Endodermal cell (in vitro differentiated cells): ENCODE measurements around the gene C2CD5. TPM values are rescaled to one million over a fixed set of nuclear protein-coding genes. Genes with fewer than 3 reads are reported as not detected.

Experiments used
- DNase-seq: peaks from one replicate; pipeline ENCODE4 v3.0.0-alpha.2; 2017
- H3K27ac ChIP-seq: 2 replicates; pipeline ENCODE4 v1.5.1; 2013; ENCODE audit warnings: mild to moderate bottlenecking, low read depth, low read length, moderate library complexity
- H3K27me3 ChIP-seq: 2 replicates; pipeline ENCODE4 v1.6.1; 2013; ENCODE audit warnings: mild to moderate bottlenecking, low read length, moderate library complexity; ENCODE audit not compliant: insufficient read depth, control insufficient read depth, poor library complexity, severe bottlenecking
- H3K36me3 ChIP-seq: 2 replicates; pipeline ENCODE4 v1.7.0; 2013; ENCODE audit warnings: mild to moderate bottlenecking, low read length, moderate library complexity; ENCODE audit not compliant: control insufficient read depth, insufficient read depth
- H3K4me1 ChIP-seq: one replicate; pipeline ENCODE4 v1.7.0; 2013; ENCODE audit warnings: low read length; ENCODE audit not compliant: control insufficient read depth, insufficient read depth
- H3K4me3 ChIP-seq: 2 replicates; pipeline ENCODE4 v1.5.1; 2013; ENCODE audit warnings: mild to moderate bottlenecking, low read length, moderate library complexity
- H3K9ac ChIP-seq: 2 replicates; pipeline ENCODE4 v1.6.1; 2013; ENCODE audit warnings: mild to moderate bottlenecking, low read length, moderate library complexity; ENCODE audit not compliant: poor library complexity, severe bottlenecking; ENCODE audit errors: extremely low read depth
- H3K9me3 ChIP-seq: 2 replicates; pipeline ENCODE4 v1.6.1; 2013; ENCODE audit warnings: mild to moderate bottlenecking, low read length, moderate library complexity; ENCODE audit not compliant: control insufficient read depth
- H3K27ac Mint-ChIP-seq: 2 replicates; pipeline ENCODE4 v1.8.0; 2020; ENCODE audit warnings: mixed read lengths
- H3K27me3 Mint-ChIP-seq: 2 replicates; pipeline ENCODE4 v1.8.0; 2021; ENCODE audit warnings: mild to moderate bottlenecking, mixed read lengths; ENCODE audit not compliant: insufficient read depth
- H3K36me3 Mint-ChIP-seq: 2 replicates; pipeline ENCODE4 v1.8.0; 2020; ENCODE audit warnings: low read depth, mixed read lengths
- H3K4me1 Mint-ChIP-seq: 2 replicates; pipeline ENCODE4 v1.8.0; 2020; ENCODE audit warnings: mixed read lengths
- H3K4me3 Mint-ChIP-seq: 2 replicates; pipeline ENCODE4 v1.8.0; 2020; ENCODE audit warnings: mild to moderate bottlenecking, moderate library complexity, mixed read lengths
- H3K9me3 Mint-ChIP-seq: 2 replicates; pipeline ENCODE4 v1.8.0; 2020; ENCODE audit warnings: mild to moderate bottlenecking, mixed read lengths
- CTCF ChIP-seq: fragments of 200-600 bp; sonication (generic); conservative IDR thresholded peaks from 2 replicates; pipeline ENCODE4 v1.5.0; 2021; ENCODE audit warnings: antibody characterized with exemption, mild to moderate bottlenecking
- WGBS, 2 experiments: methylation state at CpG; one replicate each; pipeline versions ENCODE4 v1.1.5 to v1.1.7; 2013; ENCODE audit warnings: missing lambda C conversion rate in 2 of 2, mixed read lengths in 1 of 2; ENCODE audit not compliant: insufficient coverage in 1 of 2, insufficient read length in 1 of 2; 5-methylcytosine and 5-hydroxymethylcytosine counted together
- total RNA-seq, 2 donors: library from RNA; stranded (reverse); fragmentation: NEBNext Ultra II Directional in 1 of 2; extraction: Animal tissue kit (Norgen Biotek cat#: 25700) in 1 of 2; gene quantifications; 2 replicates in 1 of 2; 3 replicates in 1 of 2; pipeline ENCODE4 v1.2.1, GENCODE V29; 2021

Gene C2CD5
- total RNA-seq, 2 donors from 2014 or later: 29.2 to 59.8 TPM

- no peak for DNase-seq
- Histone ChIP-seq H3K27ac (no peak overlapping the region), H3K27me3 (no peaks in the 10 kb centered on the region), H3K9me3 (no peaks in the 10 kb centered on the region), H3K4me1 (no peaks in the 10 kb centered on the region), H3K4me3 (no peak overlapping the region), H3K9ac (no peak overlapping the region), H3K36me3 (no peaks in the 10 kb centered on the region)
- H3K9me3 Mint-ChIP-seq: peaks cover 14% of the 10 kb centered on the region
- no peak overlapping the region for H3K27ac Mint-ChIP-seq
- no peaks in the 10 kb centered on the region for H3K27me3 Mint-ChIP-seq
- 87 to 100% methylated on average over 2 of the region's 3 CpGs for WGBS, 2 experiments
- no peak overlapping the region for H3K4me3 Mint-ChIP-seq
- no peaks in the 10 kb centered on the region for H3K36me3 Mint-ChIP-seq
- no peaks in the 10 kb centered on the region for H3K4me1 Mint-ChIP-seq
- TF ChIP-seq CTCF: no peak
These were observed 34.0 kb upstream of the C2CD5 start for GRCh38 chr12:22578328-22578727.

GRCh38 chr12:22577667-22578066, 33.3 kb upstream of the C2CD5 start:
- WGBS, 2 experiments: no CpG with 5 or more reads among the region's 1 CpG
- no peak for DNase-seq
- no peaks in the 10 kb centered on the region for H3K27me3 Mint-ChIP-seq

GRCh38 chr12:22576473-22576872, 32.1 kb upstream of the C2CD5 start:
- DNase-seq: no peak
- Mint-ChIP-seq H3K4me1 (no peaks in the 10 kb centered on the region), H3K27me3 (no peaks in the 10 kb centered on the region), H3K36me3 (no peaks in the 10 kb centered on the region), H3K27ac (no peak overlapping the region), H3K4me3 (no peak overlapping the region), H3K9me3 (peaks cover 14% of the 10 kb centered on the region)
- Histone ChIP-seq H3K27ac (no peak overlapping the region), H3K9me3 (no peaks in the 10 kb centered on the region), H3K9ac (no peak overlapping the region), H3K36me3 (no peaks in the 10 kb centered on the region), H3K27me3 (no peaks in the 10 kb centered on the region), H3K4me3 (no peak overlapping the region), H3K4me1 (no peaks in the 10 kb centered on the region)
- WGBS, 2 experiments: 91% methylated on average over 2 of the region's 2 CpGs; no CpG with 5 or more reads in 1 of the 2 experiments
- TF ChIP-seq CTCF: no peak

More at GRCh38 chr12:22577667-22578066, 33.3 kb upstream of the C2CD5 start:
- no peaks in the 10 kb centered on the region for H3K4me1 ChIP-seq
- no peaks in the 10 kb centered on the region for H3K27me3 ChIP-seq
- Mint-ChIP-seq H3K4me3 (no peak overlapping the region), H3K9me3 (peaks cover 14% of the 10 kb centered on the region), H3K4me1 (no peaks in the 10 kb centered on the region), H3K36me3 (no peaks in the 10 kb centered on the region), H3K27ac (no peak overlapping the region)
- no peak overlapping the region for H3K4me3 ChIP-seq
- H3K27ac ChIP-seq: no peak overlapping the region
- no peak for TF ChIP-seq CTCF
- no peak overlapping the region for H3K9ac ChIP-seq
- H3K36me3 ChIP-seq: no peaks in the 10 kb centered on the region
- no peaks in the 10 kb centered on the region for H3K9me3 ChIP-seq
